Liver (tissue), 3 donors: ENCODE measurements around the gene MAP4K4.

Source experiments
- CTCF ChIP-seq: fragments of 150-350 bp; IDR thresholded peaks from 2 replicates; pipeline ENCODE4 v1.5.1; 2017; ENCODE audit warnings: improper control_type of control experiment, low read depth, low read length; ENCODE audit not compliant: missing input control
- EGR1 ChIP-seq, 2 donors: IDR thresholded peaks; 2 replicates each; pipeline ENCODE4 v1.6.1; 2016 to 2018; ENCODE audit warnings: antibody characterized with exemption in 2 of 2, low read depth in 2 of 2
- GABPA ChIP-seq, 2 donors: IDR thresholded peaks in 1 of 2; conservative IDR thresholded peaks in 1 of 2; 2 replicates each; pipeline ENCODE4 v1.6.1; 2016; ENCODE audit warnings: antibody characterized with exemption in 2 of 2, mild to moderate bottlenecking in 1 of 2, moderate library complexity in 1 of 2
- MAX ChIP-seq: IDR thresholded peaks from 2 replicates; pipeline ENCODE4 v1.6.1; 2016; ENCODE audit warnings: antibody characterized with exemption
- SP1 ChIP-seq: IDR thresholded peaks from 2 replicates; pipeline ENCODE4 v1.6.1; 2018; ENCODE audit warnings: antibody characterized with exemption, mild to moderate bottlenecking
- TAF1 ChIP-seq: conservative IDR thresholded peaks from 2 replicates; pipeline ENCODE4 v1.6.1; 2016; ENCODE audit warnings: antibody characterized with exemption, mild to moderate bottlenecking
- ZBTB33 ChIP-seq: IDR thresholded peaks from 2 replicates; pipeline ENCODE4 v1.6.1; 2016; ENCODE audit warnings: antibody characterized with exemption
- donor health status: healthy.
- donor health status: healthy.

- TF ChIP-seq TAF1 = no peak
- TF ChIP-seq CTCF = no peak
- no peak for TF ChIP-seq ZBTB33
- TF ChIP-seq EGR1 (IDR thresholded peaks at IDR 0.05; ENCODE audit: low read depth in 2 of 2) = no peak
- TF ChIP-seq GABPA (IDR thresholded peaks at IDR 0.05 in 1 of 2, conservative IDR thresholded peaks at IDR 0.05 in 1 of 2) = no peak
- no peak for TF ChIP-seq SP1
- no peak for TF ChIP-seq MAX
Observed at GRCh38 chr2:101717071-101717845, 19.8 kb downstream of the MAP4K4 start.
